GM19324 (cell line): ENCODE measurements around the gene PTPN23.

ENCODE experiments used
- ATAC-seq: cut with Tn5 transposase; IDR thresholded peaks from one replicate; pipeline ENCODE4 v1.9.1; 2021; ENCODE audit warnings: mild to moderate bottlenecking, moderate library complexity; ENCODE audit not compliant: unreplicated experiment, low FRiP score

The PTPN23 gene

GRCh38 chr3:47419083-47420043, 38.5 kb downstream of the PTPN23 start:
- ATAC-seq = no peak

GRCh38 chr3:47420044-47420430, 39.2 kb downstream of the PTPN23 start:
- no peak for ATAC-seq

- no peak for ATAC-seq
Measured at GRCh38 chr3:47420511-47421484, 40.0 kb downstream of the PTPN23 start.

GRCh38 chr3:47421741-47422649, 41.2 kb downstream of the PTPN23 start:
- no peak for ATAC-seq

DNA sequence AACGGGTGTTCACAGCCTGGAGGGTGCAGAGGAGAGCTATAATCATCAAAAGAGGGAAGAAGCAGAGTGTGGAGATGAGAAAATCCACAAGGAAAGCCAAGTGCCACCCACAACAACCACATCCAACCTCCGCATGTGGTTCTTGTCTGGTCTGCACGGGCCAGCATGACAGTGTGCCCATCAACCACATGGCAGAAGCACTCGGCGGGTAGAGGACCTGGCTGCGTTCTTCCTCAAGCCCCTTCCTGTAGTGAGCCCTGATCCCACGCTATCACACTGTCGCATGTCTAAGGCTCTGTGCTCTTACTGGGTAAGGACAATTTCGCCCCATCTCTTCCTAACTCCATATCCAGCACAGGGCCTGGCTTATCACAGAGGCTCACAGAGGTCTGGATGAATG, 41.9 kb downstream of the PTPN23 start:
- no peak for ATAC-seq

GRCh38 chr3:47423548-47424145, 42.8 kb downstream of the PTPN23 start:
- no peak for ATAC-seq

DNA sequence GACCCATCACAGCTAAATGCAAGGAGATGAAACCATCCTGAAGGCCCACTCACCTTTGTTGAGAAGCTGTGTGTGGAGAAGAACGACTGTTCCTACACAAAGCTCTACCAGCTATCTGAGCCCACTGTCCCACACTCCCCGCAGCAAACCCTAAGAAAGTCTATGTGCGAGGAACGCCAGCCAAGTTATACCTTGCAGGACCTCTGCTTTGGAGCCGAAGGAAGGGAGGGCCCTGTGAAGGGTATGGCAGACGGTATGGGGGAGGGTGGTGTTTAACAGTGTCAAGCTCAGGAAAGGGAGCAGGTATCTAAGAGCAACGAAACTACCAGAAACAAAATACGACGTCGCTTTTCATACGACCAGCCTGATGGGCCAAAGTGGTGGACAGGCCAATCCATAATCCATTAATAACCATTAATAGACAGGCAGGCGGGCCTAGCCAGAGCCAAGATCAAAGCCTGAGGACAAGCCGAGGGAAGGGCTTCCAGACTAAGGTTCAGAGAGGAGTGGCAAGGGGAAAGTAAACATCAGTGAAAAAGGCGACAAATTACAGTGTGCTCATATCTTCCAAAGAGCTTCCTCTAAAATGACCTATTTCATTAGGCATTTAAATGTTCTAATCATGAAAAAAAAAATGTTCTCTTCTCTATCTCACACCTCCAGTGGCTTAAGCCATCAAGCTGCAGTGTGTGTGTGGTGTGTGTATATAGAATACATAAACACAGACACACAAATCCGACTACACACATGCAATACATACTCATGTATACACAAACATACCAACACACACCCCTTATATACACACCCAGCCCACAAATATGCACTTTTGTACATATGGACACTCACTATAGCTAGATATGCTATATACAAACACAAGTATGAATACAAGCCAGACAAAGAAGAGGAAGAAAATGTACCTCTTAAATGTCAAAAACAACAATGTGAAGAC, 43.9 kb downstream of the PTPN23 start:
- ATAC-seq = no peak

DNA sequence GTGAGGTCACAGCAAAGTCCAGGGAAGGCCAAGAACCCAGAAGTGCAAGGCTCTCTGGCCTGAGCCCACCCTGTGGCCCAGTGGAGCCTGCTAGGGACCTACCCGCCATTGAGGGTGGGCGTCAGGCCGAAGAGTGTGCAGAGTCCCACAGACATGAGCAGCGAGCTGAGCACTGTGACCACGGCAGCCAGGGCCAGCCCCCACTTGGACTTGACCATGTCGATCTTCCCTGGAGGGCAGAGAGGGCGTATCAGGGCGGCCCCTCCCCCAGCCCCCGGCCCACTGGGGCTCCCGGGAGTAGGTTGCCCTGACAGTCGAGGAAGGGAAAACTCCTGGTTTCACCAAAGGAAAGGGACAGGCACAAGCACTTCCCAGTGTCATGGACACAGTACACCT, 44.6 kb downstream of the PTPN23 start:
- no peak for ATAC-seq

- no peak for ATAC-seq
Measured at GRCh38 chr3:47425959-47426358, 45.1 kb downstream of the PTPN23 start.

GRCh38 chr3:47427866-47428265, 47.0 kb downstream of the PTPN23 start:
- no peak for ATAC-seq

DNA sequence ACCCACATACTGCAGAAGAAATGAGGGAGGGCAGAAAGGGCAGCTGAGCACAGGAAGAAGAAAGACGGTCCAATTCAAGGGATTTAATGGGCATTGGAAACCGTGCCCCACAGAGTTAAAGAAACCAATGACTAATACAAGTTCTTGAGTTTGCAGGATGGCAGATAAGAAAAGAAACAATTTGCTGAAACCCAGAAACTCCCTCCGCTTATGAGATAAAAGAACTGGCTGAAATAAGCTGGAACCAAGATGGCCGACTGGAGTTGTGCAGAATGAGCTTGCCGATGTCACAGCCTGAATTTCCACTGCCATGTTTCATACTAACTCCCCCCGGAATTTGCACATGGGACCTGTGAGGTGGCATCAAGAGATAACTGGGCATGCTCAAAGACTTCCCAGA, 47.8 kb downstream of the PTPN23 start:
- no peak for ATAC-seq

DNA sequence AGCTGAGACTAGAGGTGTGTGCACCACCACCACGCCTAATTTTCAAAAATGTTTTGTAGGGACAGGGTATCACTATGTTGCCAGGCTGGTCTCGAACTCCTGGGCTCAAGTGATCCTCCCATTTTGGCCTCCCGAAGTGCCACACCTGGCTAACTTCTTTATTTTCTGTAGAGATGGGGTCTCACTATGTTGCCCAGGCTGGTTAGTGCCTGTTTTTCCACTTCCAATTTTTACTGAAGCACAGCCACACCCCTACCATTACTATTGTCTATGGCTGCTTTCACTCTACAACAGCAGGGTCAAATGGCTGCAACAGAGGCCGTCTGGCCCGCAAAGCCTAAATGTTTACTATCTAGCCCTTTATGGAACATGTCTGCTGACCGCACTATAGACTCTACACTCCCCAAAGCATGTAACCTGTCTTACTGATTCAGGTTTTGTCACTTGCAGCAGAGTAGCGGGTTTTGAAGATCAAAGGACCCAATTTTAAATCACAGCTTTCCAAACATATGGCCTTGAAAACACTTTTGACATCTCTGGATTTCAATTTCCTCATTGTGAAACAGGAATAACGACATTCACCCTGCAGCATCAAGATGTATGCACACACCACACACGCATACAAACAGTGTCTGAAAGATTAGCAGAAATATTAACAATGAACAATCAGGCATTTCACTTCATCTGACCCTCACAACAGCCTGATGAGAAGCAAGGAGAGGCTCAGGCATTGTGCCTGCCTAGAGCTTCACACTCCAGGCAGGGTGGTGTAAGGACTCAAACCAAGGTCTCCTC, 48.9 kb downstream of the PTPN23 start:
- no peak for ATAC-seq

GRCh38 chr3:47430606-47431005, 49.8 kb downstream of the PTPN23 start:
- no peak for ATAC-seq

GRCh38 chr3:47431225-47431624, 50.4 kb downstream of the PTPN23 start:
- no peak for ATAC-seq

- ATAC-seq = no peak
Measured at GRCh38 chr3:47432673-47433072, 51.9 kb downstream of the PTPN23 start.

- no peak for ATAC-seq
Measured at GRCh38 chr3:47433796-47434195, 53.0 kb downstream of the PTPN23 start.

- no peak for ATAC-seq
Measured at GRCh38 chr3:47434849-47435248, 54.0 kb downstream of the PTPN23 start.

GRCh38 chr3:47436180-47436579, 55.4 kb downstream of the PTPN23 start:
- no peak for ATAC-seq
